ENCODE measurements around the gene IGFBP1.

- TF ChIP-seq TRIM22 (IDR thresholded peaks at IDR 0.05) = no peak
- TF ChIP-seq DNMT1 (CRISPR knock-in tag; IDR thresholded peaks at IDR 0.05) = no peak
- TF ChIP-seq SP1 (IDR thresholded peaks at IDR 0.05) = no peak
- no peak for TF ChIP-seq SP1 (CRISPR knock-in tag; IDR thresholded peaks at IDR 0.05)
- TF ChIP-seq FOXA3 (CRISPR knock-in tag; IDR thresholded peaks at IDR 0.05) = no peak
- no peak for TF ChIP-seq ZNF776 (CRISPR knock-in tag; IDR thresholded peaks at IDR 0.05)
- TF ChIP-seq RNF219 (CRISPR knock-in tag; IDR thresholded peaks at IDR 0.05) = no peak
- no peak for TF ChIP-seq ZNF263 (CRISPR knock-in tag; IDR thresholded peaks at IDR 0.05)
- no peak for TF ChIP-seq RELA (CRISPR knock-in tag; IDR thresholded peaks at IDR 0.05)
- TF ChIP-seq MYNN (CRISPR knock-in tag; IDR thresholded peaks at IDR 0.05; ENCODE audit: low read depth) = no peak
- no peak for TF ChIP-seq NFAT5 (CRISPR knock-in tag; IDR thresholded peaks at IDR 0.05)
Measured at GRCh38 chr7:45918556-45918955, 30.3 kb downstream of the IGFBP1 start.

Measured in HepG2 (cell line).